Calu3 (cell line): ENCODE data around the gene TDRD12. TPM values are rescaled to one million over a fixed set of nuclear protein-coding genes. Genes with fewer than 3 reads are reported as not detected.
"Not testable (repeated sequence)": the region's sequence is repeated elsewhere in the genome, so short reads cannot be mapped to it uniquely, and the experiment has no call there.

Source experiments
- BruUV-seq: library from RNA; stranded (reverse); fragments of 400-500 nt; replicated peaks from 2 replicates; lab custom pipeline; 2021; lab: Mats Ljungman, UMichigan
- CTCF ChIA-PET: fragments of 300-600 bp; sonication (Branson Sonifier 250); formaldehyde crosslinking; loops from one replicate; lab custom pipeline; 2022; ENCODE audit warnings: antibody characterized with exemption; lab: Charles Lee
- DNase-seq: peaks from one replicate; pipeline ENCODE4 v3.0.0; 2022
- H3K27ac Mint-ChIP-seq: one replicate; pipeline ENCODE4 v1.8.0; 2022; ENCODE audit warnings: mixed read lengths; ENCODE audit not compliant: unreplicated experiment
- H3K27me3 Mint-ChIP-seq: one replicate; pipeline ENCODE4 v1.8.0; 2022; ENCODE audit warnings: mixed read lengths; ENCODE audit not compliant: unreplicated experiment
- H3K36me3 Mint-ChIP-seq: one replicate; pipeline ENCODE4 v1.8.0; 2022; ENCODE audit warnings: mild to moderate bottlenecking, moderate library complexity, mixed read lengths; ENCODE audit not compliant: insufficient read depth, unreplicated experiment
- H3K4me1 Mint-ChIP-seq: one replicate; pipeline ENCODE4 v1.8.0; 2022; ENCODE audit warnings: mild to moderate bottlenecking, low read depth, mixed read lengths; ENCODE audit not compliant: unreplicated experiment
- H3K4me3 Mint-ChIP-seq: one replicate; pipeline ENCODE4 v1.8.0; 2022; ENCODE audit warnings: mild to moderate bottlenecking, low read depth, moderate library complexity, mixed read lengths; ENCODE audit not compliant: unreplicated experiment
- H3K9me3 Mint-ChIP-seq: one replicate; pipeline ENCODE4 v1.8.0; 2022; ENCODE audit warnings: low read depth, mixed read lengths; ENCODE audit not compliant: unreplicated experiment
- intact Hi-C: fragments of 100-400 bp; cut with micrococcal nuclease; formaldehyde crosslinking; loops from one replicate; pipeline ENCODE4 v1.10.0; 2022; ENCODE audit not compliant: unreplicated experiment
- total RNA-seq: library from RNA; stranded (reverse); gene quantifications from 2 replicates; pipeline ENCODE4 v1.2.3, GENCODE V29; 2022
- TF ChIP-seq, protein P1 (sequence below): fragments of 200-600 bp; IDR thresholded peaks from one replicate; pipeline ENCODE4 v1.8.0; 2022; ENCODE audit warnings: antibody characterized with exemption; ENCODE audit not compliant: unreplicated experiment

The TDRD12 gene
- total RNA-seq, 1 experiment from 2014 or later, result 0.33 TPM

DNA sequence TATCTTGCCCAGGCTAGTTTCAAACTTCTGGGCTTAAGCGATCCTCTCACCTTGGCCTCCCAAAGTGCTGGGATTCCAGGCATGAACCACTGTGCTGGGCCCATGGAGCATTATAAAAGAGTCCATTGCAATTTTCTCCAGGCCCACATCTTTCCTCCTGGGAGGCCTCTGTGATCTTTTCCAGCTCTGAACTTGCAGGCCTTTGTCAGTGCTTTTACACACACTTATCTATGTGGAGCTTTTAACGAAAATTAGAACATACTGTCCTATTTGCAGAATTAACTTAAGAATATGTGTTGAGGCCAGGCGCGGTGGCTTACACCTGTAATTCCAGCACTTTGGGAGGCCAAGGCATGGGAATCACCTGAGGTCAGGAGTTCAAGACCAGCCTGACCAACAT, 23.9 kb downstream of the TDRD12 start:
- DNase-seq, result no peak
- CTCF ChIA-PET, result no interaction called here
- H3K27ac Mint-ChIP-seq, result no peak overlapping the region
- H3K4me1 Mint-ChIP-seq, result no peaks in the 10 kb centered on the region
- H3K4me3 Mint-ChIP-seq, result no peak overlapping the region
- H3K9me3 Mint-ChIP-seq, result no peaks in the 10 kb centered on the region
- peaks cover 37% of the 10 kb centered on the region for H3K27me3 Mint-ChIP-seq
- intact Hi-C loops, result no loop called here
- no TSS peak for BruUV-seq
- TF ChIP-seq, protein P1, sequence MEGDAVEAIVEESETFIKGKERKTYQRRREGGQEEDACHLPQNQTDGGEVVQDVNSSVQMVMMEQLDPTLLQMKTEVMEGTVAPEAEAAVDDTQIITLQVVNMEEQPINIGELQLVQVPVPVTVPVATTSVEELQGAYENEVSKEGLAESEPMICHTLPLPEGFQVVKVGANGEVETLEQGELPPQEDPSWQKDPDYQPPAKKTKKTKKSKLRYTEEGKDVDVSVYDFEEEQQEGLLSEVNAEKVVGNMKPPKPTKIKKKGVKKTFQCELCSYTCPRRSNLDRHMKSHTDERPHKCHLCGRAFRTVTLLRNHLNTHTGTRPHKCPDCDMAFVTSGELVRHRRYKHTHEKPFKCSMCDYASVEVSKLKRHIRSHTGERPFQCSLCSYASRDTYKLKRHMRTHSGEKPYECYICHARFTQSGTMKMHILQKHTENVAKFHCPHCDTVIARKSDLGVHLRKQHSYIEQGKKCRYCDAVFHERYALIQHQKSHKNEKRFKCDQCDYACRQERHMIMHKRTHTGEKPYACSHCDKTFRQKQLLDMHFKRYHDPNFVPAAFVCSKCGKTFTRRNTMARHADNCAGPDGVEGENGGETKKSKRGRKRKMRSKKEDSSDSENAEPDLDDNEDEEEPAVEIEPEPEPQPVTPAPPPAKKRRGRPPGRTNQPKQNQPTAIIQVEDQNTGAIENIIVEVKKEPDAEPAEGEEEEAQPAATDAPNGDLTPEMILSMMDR, result no peak
- no peaks in the 10 kb centered on the region for H3K36me3 Mint-ChIP-seq

GRCh38 chr19:32744555-32745325, 25.2 kb downstream of the TDRD12 start:
- TF ChIP-seq, protein P1, result no peak
- intact Hi-C loops, result no loop called here
- BruUV-seq, result no TSS peak
- Mint-ChIP-seq H3K9me3 (no peaks in the 10 kb centered on the region), H3K36me3 (no peaks in the 10 kb centered on the region), H3K27me3 (peaks cover 37% of the 10 kb centered on the region), H3K4me1 (no peaks in the 10 kb centered on the region), H3K4me3 (no peak overlapping the region), H3K27ac (no peak overlapping the region)
- CTCF ChIA-PET, result no interaction called here
- no peak for DNase-seq

DNA sequence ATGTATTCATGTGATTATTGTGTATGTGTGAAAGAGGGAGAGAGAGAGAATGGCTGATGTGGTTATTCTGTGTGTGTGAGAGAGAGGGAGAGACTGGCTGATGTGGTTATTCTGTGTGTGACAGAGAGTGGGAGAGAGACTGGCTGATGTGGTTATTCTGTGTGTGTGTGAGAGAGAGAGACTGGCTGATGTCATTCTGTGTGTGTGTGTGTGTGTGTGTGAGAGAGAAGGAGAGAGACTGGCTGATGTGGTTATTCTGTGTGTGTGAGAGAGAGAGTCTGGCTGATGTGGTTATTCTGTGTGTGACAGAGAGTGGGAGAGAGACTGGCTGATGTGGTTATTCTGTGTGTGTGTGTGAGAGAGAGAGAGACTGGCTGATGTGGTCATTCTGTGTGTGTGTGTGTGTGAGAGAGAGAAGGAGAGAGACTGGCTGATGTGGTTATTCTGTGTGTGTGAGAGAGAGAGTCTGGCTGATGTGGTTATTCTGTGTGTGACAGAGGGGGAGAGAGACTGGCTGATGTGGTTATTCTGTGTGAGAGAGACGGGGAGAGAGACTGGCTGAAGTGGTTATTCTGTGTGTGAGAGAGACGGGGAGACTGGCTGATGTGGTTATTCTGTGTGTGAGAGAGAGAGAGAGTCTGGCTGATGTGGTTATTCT, 26.2 kb downstream of the TDRD12 start:
- H3K9me3 Mint-ChIP-seq, H3K27ac Mint-ChIP-seq, H3K4me3 Mint-ChIP-seq, intact Hi-C loops, CTCF ChIA-PET, DNase-seq, BruUV-seq, H3K4me1 Mint-ChIP-seq, H3K36me3 Mint-ChIP-seq: not testable (repeated sequence)
- peaks cover 35% of the 10 kb centered on the region for H3K27me3 Mint-ChIP-seq

GRCh38 chr19:32746631-32747196, 27.1 kb downstream of the TDRD12 start:
- intact Hi-C loops, H3K27ac Mint-ChIP-seq, H3K9me3 Mint-ChIP-seq, H3K36me3 Mint-ChIP-seq, H3K4me1 Mint-ChIP-seq, DNase-seq, H3K4me3 Mint-ChIP-seq, BruUV-seq, CTCF ChIA-PET: not testable (repeated sequence)
- H3K27me3 Mint-ChIP-seq, result peaks cover 30% of the 10 kb centered on the region

GRCh38 chr19:32748497-32748896, 28.9 kb downstream of the TDRD12 start:
- TF ChIP-seq, protein P1, result no peak
- CTCF ChIA-PET, result interaction anchor here (0.8 to 1.1 kb wide), 2 partner anchors 58 to 149 kb away, joined by 4 to 5 read pairs; partner anchors contain the start of gene NUDT19
- Mint-ChIP-seq H3K27me3 (peaks cover 28% of the 10 kb centered on the region), H3K36me3 (no peaks in the 10 kb centered on the region), H3K27ac (no peak overlapping the region), H3K9me3 (no peaks in the 10 kb centered on the region), H3K4me1 (no peaks in the 10 kb centered on the region), H3K4me3 (no peak overlapping the region)
- DNase-seq, result peak; percentile 28
- intact Hi-C loops, result no loop called here
- no TSS peak for BruUV-seq
